ENCODE data around the gene ATP5MC2.
"Not testable (repeated sequence)": the region's sequence is repeated elsewhere in the genome, so short reads cannot be mapped to it uniquely, and the experiment has no call there.

The ATP5MC2 gene

GRCh38 chr12:53645165-53645564 is 30.7 kb downstream of the ATP5MC2 start:
- TF ChIP-seq CTCF (IDR thresholded peaks at IDR 0.05), result no peak
- Histone ChIP-seq H3K9me3 (no peaks in the 10 kb centered on the region), H3K36me3 (no peaks in the 10 kb centered on the region), H3K27ac (no peak overlapping the region), H3K4me1 (ENCODE audit: control insufficient read depth in 1 of 2, insufficient read depth in 1 of 2, low read depth in 1 of 2, low read length in 1 of 2) (no peaks in the 10 kb centered on the region), H3K27me3 (no peaks in the 10 kb centered on the region), H3K4me3 (ENCODE audit: low read depth in 1 of 2, low read length in 1 of 2) (no peak overlapping the region)

- no peak for TF ChIP-seq CTCF (IDR thresholded peaks at IDR 0.05)
Measured at GRCh38 chr12:53644133-53644532, 31.8 kb downstream of the ATP5MC2 start.

GRCh38 chr12:53643232-53643979 is 32.5 kb downstream of the ATP5MC2 start:
- Histone ChIP-seq H3K4me1 (ENCODE audit: control insufficient read depth in 1 of 2, insufficient read depth in 1 of 2, low read depth in 1 of 2, low read length in 1 of 2) (peaks cover 0 to 6% of the 10 kb centered on the region in 2 experiments), H3K27me3 (no peaks in the 10 kb centered on the region), H3K4me3 (ENCODE audit: low read depth in 1 of 2, low read length in 1 of 2) (no peak overlapping the region), H3K36me3 (no peaks in the 10 kb centered on the region), H3K9me3 (no peaks in the 10 kb centered on the region), H3K27ac (no peak overlapping the region)
- TF ChIP-seq CTCF (IDR thresholded peaks at IDR 0.05), result no peak

More at GRCh38 chr12:53644133-53644532, 31.8 kb downstream of the ATP5MC2 start:
- H3K27ac ChIP-seq, result no peak overlapping the region
- no peak overlapping the region for H3K4me3 ChIP-seq (ENCODE audit: low read depth in 1 of 2, low read length in 1 of 2)
- no peaks in the 10 kb centered on the region for H3K27me3 ChIP-seq
- H3K4me1 ChIP-seq (ENCODE audit: control insufficient read depth in 1 of 2, insufficient read depth in 1 of 2, low read depth in 1 of 2, low read length in 1 of 2), result peaks cover 0 to 6% of the 10 kb centered on the region in 2 experiments
- no peaks in the 10 kb centered on the region for H3K36me3 ChIP-seq
- no peaks in the 10 kb centered on the region for H3K9me3 ChIP-seq

- no peak for TF ChIP-seq CTCF (IDR thresholded peaks at IDR 0.05)
- H3K4me3 ChIP-seq (ENCODE audit: low read depth in 1 of 2, low read length in 1 of 2), result no peak overlapping the region
- peaks cover 0 to 6% of the 10 kb centered on the region in 2 experiments for H3K4me1 ChIP-seq (ENCODE audit: control insufficient read depth in 1 of 2, insufficient read depth in 1 of 2, low read depth in 1 of 2, low read length in 1 of 2)
- no peaks in the 10 kb centered on the region for H3K27me3 ChIP-seq
- no peaks in the 10 kb centered on the region for H3K36me3 ChIP-seq
- H3K9me3 ChIP-seq, result no peaks in the 10 kb centered on the region
- H3K27ac ChIP-seq, result no peak overlapping the region
Measured at GRCh38 chr12:53638057-53638456, 37.8 kb downstream of the ATP5MC2 start.

GRCh38 chr12:53636641-53637040 is 39.2 kb downstream of the ATP5MC2 start:
- Histone ChIP-seq H3K9me3 (no peaks in the 10 kb centered on the region), H3K4me1 (ENCODE audit: control insufficient read depth in 1 of 2, insufficient read depth in 1 of 2, low read depth in 1 of 2, low read length in 1 of 2) (peaks cover 0 to 6% of the 10 kb centered on the region in 2 experiments), H3K27me3 (no peaks in the 10 kb centered on the region), H3K36me3 (no peaks in the 10 kb centered on the region), H3K4me3 (ENCODE audit: low read depth in 1 of 2, low read length in 1 of 2) (no peak overlapping the region), H3K27ac (no peak overlapping the region)
- TF ChIP-seq CTCF (IDR thresholded peaks at IDR 0.05), result no peak

GRCh38 chr12:53635708-53636107 is 40.2 kb downstream of the ATP5MC2 start:
- H3K4me3 ChIP-seq (ENCODE audit: low read depth in 1 of 2, low read length in 1 of 2); H3K27ac ChIP-seq; H3K4me1 ChIP-seq (ENCODE audit: control insufficient read depth in 1 of 2, insufficient read depth in 1 of 2, low read depth in 1 of 2, low read length in 1 of 2); H3K36me3 ChIP-seq; H3K9me3 ChIP-seq; H3K27me3 ChIP-seq: not testable (repeated sequence)

Measured in neutrophil (primary cell).